ENCODE data around the gene DENND1B.

GRCh38 chr1:197731449-197731848, 43.8 kb downstream of the DENND1B start:
- no peak for TF ChIP-seq EZH2 (IDR thresholded peaks at IDR 0.05)
- TF ChIP-seq REST (IDR thresholded peaks at IDR 0.05; ENCODE audit: low read depth) = no peak
- TF ChIP-seq, protein P1, sequence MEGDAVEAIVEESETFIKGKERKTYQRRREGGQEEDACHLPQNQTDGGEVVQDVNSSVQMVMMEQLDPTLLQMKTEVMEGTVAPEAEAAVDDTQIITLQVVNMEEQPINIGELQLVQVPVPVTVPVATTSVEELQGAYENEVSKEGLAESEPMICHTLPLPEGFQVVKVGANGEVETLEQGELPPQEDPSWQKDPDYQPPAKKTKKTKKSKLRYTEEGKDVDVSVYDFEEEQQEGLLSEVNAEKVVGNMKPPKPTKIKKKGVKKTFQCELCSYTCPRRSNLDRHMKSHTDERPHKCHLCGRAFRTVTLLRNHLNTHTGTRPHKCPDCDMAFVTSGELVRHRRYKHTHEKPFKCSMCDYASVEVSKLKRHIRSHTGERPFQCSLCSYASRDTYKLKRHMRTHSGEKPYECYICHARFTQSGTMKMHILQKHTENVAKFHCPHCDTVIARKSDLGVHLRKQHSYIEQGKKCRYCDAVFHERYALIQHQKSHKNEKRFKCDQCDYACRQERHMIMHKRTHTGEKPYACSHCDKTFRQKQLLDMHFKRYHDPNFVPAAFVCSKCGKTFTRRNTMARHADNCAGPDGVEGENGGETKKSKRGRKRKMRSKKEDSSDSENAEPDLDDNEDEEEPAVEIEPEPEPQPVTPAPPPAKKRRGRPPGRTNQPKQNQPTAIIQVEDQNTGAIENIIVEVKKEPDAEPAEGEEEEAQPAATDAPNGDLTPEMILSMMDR (IDR thresholded peaks at IDR 0.05 in 2 of 3, conservative IDR thresholded peaks at IDR 0.05 in 1 of 3; ENCODE audit: borderline replicate concordance in 1 of 3, insufficient read depth in 1 of 3, low read depth in 2 of 3, low read length in 2 of 3) = no peak
- TF ChIP-seq EZH2phosphoT487 (IDR thresholded peaks at IDR 0.05; ENCODE audit: borderline replicate concordance) = no peak
- TF ChIP-seq EGR1 (IDR thresholded peaks at IDR 0.05; ENCODE audit: low read depth) = no peak
- TF ChIP-seq SP1 (IDR thresholded peaks at IDR 0.05; ENCODE audit: low read depth) = no peak

All from HCT116 (cell line).